ENCODE measurements around the gene TOGARAM2.
"Not testable (repeated sequence)": the region's sequence is repeated elsewhere in the genome, so short reads cannot be mapped to it uniquely, and the experiment has no call there.

Gene TOGARAM2

GRCh38 chr2:28977176-28977875, 3.8 kb upstream of the TOGARAM2 start:
- DNase-seq (ENCODE audit: low spot score) = no peak

- not testable (repeated sequence) for DNase-seq (ENCODE audit: low spot score)
These were observed 3.1 kb upstream of the TOGARAM2 start for GRCh38 chr2:28978001-28978400.

- DNase-seq (ENCODE audit: low spot score) = no peak
These were observed 2.5 kb upstream of the TOGARAM2 start for GRCh38 chr2:28978606-28979005.

- DNase-seq (ENCODE audit: low spot score) = no peak
These were observed 2.1 kb upstream of the TOGARAM2 start for GRCh38 chr2:28979041-28979440.

- DNase-seq (ENCODE audit: low spot score) = no peak
These were observed 1.3 kb upstream of the TOGARAM2 start for GRCh38 chr2:28979576-28980366.

GRCh38 chr2:28980368-28981015, 606 bp upstream of the TOGARAM2 start:
- no peak for DNase-seq (ENCODE audit: low spot score)

GRCh38 chr2:28981620-28982376, 700 bp downstream of the TOGARAM2 start:
- no peak for DNase-seq (ENCODE audit: low spot score)

GRCh38 chr2:28982381-28982950, 1.4 kb downstream of the TOGARAM2 start:
- no peak for DNase-seq (ENCODE audit: low spot score)

GRCh38 chr2:28986429-28986828, 5.3 kb downstream of the TOGARAM2 start:
- no peak for DNase-seq (ENCODE audit: low spot score)

- no peak for DNase-seq (ENCODE audit: low spot score)
These were observed 8.9 kb downstream of the TOGARAM2 start for GRCh38 chr2:28989973-28990372.

GRCh38 chr2:28990445-28990844, 9.3 kb downstream of the TOGARAM2 start:
- no peak for DNase-seq (ENCODE audit: low spot score)

- DNase-seq (ENCODE audit: low spot score) = no peak
These were observed 9.9 kb downstream of the TOGARAM2 start for GRCh38 chr2:28991021-28991420.

GRCh38 chr2:28991460-28991859, 10.4 kb downstream of the TOGARAM2 start:
- DNase-seq (ENCODE audit: low spot score) = no peak

GRCh38 chr2:28993206-28993960, 12.3 kb downstream of the TOGARAM2 start:
- DNase-seq (ENCODE audit: low spot score) = no peak

- DNase-seq (ENCODE audit: low spot score) = no peak
These were observed 13.0 kb downstream of the TOGARAM2 start for GRCh38 chr2:28994074-28994473.

GRCh38 chr2:28994679-28995078, 13.6 kb downstream of the TOGARAM2 start:
- DNase-seq (ENCODE audit: low spot score) = no peak

- DNase-seq (ENCODE audit: low spot score) = no peak
These were observed 15.0 kb downstream of the TOGARAM2 start for GRCh38 chr2:28995765-28996750.

- DNase-seq (ENCODE audit: low spot score) = no peak
These were observed 16.2 kb downstream of the TOGARAM2 start for GRCh38 chr2:28997237-28997846.
